GM19240 (cell line): ENCODE results near the gene APIP.
"Not testable (repeated sequence)": the region's sequence is repeated elsewhere in the genome, so short reads cannot be mapped to it uniquely, and the experiment has no call there.

Experiments
- DNase-seq: peaks from one replicate; pipeline ENCODE4 v3.0.0; 2011; ENCODE audit warnings: low spot score; ENCODE audit not compliant: insufficient read length

The APIP gene

GRCh38 chr11:34926101-34926830 is 10.1 kb upstream of the APIP start:
- DNase-seq, result no peak

- no peak for DNase-seq
Observed at GRCh38 chr11:34924714-34925113, 8.5 kb upstream of the APIP start.

- no peak for DNase-seq
Observed at GRCh38 chr11:34921156-34921555, 5.0 kb upstream of the APIP start.

- no peak for DNase-seq
Observed at GRCh38 chr11:34916843-34917770, 928 bp upstream of the APIP start.

GRCh38 chr11:34915136-34916014 is 804 bp downstream of the APIP start:
- DNase-seq, result no peak

GRCh38 chr11:34913556-34913955 is 2.6 kb downstream of the APIP start:
- DNase-seq, result not testable (repeated sequence)

GRCh38 chr11:34911676-34912075 is 4.5 kb downstream of the APIP start:
- DNase-seq, result no peak

- no peak for DNase-seq
Observed at GRCh38 chr11:34910817-34911216, 5.4 kb downstream of the APIP start.

GRCh38 chr11:34909955-34910354 is 6.2 kb downstream of the APIP start:
- no peak for DNase-seq

- DNase-seq, result no peak
Observed at GRCh38 chr11:34909415-34909814, 6.8 kb downstream of the APIP start.

- DNase-seq, result no peak
Observed at GRCh38 chr11:34907934-34908593, 8.1 kb downstream of the APIP start.

GRCh38 chr11:34905666-34906065 is 10.5 kb downstream of the APIP start:
- no peak for DNase-seq

GRCh38 chr11:34904421-34904955 is 11.7 kb downstream of the APIP start:
- no peak for DNase-seq

GRCh38 chr11:34899633-34900016 is 16.6 kb downstream of the APIP start:
- no peak for DNase-seq

- no peak for DNase-seq
Observed at GRCh38 chr11:34898474-34898873, 17.7 kb downstream of the APIP start.

- DNase-seq, result no peak
Observed at GRCh38 chr11:34897171-34897870, 18.9 kb downstream of the APIP start.

GRCh38 chr11:34896191-34896590 is 20.0 kb downstream of the APIP start:
- not testable (repeated sequence) for DNase-seq

- no peak for DNase-seq
Observed at GRCh38 chr11:34893416-34893815, 22.8 kb downstream of the APIP start.

- no peak for DNase-seq
Observed at GRCh38 chr11:34891611-34892010, 24.6 kb downstream of the APIP start.

GRCh38 chr11:34890812-34891211 is 25.4 kb downstream of the APIP start:
- DNase-seq, result no peak
